Measurements from ENCODE around the gene ECPAS.

The ECPAS gene

GRCh38 chr9:111330124-111330523 lies 154.1 kb downstream of the ECPAS start, which contains the start of gene OR2K2:
TSS of gene OR2K2 (minus strand) at chr9:111330224. CDS start at chr9:111328433, 1,791 bp downstream.
- DNase-seq, result no peak

- no peak for DNase-seq
These were observed 163.6 kb downstream of the ECPAS start for GRCh38 chr9:111320631-111321030.

- no peak for DNase-seq
These were observed 167.4 kb downstream of the ECPAS start for GRCh38 chr9:111316796-111317195.

All from NCI-H446 (cell line).